H54 (cell line): ENCODE results near the gene NPLOC4.

Experiments used
- DNase-seq: peaks from one replicate; pipeline ENCODE4 v3.0.0; 2011; ENCODE audit warnings: low spot score, mixed read lengths; ENCODE audit not compliant: insufficient read length
- FAIRE-seq: peaks from 3 replicates; lab custom pipeline; 2011; peaks lifted over from hg19 to GRCh38; lab: Jason Lieb, UNC
- POLR2A ChIP-seq: IDR thresholded peaks from 2 replicates; pipeline ENCODE4 v1.6.1; 2011; ENCODE audit warnings: low read depth, mild to moderate bottlenecking, low read length

The NPLOC4 gene

DNA sequence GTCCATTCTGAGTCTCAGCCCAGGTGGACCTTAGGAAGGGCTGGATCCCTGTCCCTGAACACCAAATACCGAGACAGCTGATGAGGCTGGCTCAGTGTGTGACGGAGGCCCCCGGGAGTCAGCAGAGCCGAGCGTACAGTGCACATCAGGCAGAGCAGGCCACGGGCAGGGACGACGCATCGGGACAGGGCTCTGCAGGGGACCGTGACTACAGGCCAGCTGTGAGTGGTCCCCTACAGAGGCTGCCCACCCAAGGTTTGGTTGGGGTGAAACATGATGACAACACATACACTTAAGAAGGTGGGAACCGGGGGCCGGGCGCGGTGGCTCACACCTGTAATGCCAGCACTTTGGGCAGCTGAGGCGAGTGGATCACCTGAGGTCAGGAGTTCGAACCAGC lies 36.0 kb upstream of the NPLOC4 start:
- no peak for FAIRE-seq
- DNase-seq, result no peak
- TF ChIP-seq POLR2A, result no peak

DNA sequence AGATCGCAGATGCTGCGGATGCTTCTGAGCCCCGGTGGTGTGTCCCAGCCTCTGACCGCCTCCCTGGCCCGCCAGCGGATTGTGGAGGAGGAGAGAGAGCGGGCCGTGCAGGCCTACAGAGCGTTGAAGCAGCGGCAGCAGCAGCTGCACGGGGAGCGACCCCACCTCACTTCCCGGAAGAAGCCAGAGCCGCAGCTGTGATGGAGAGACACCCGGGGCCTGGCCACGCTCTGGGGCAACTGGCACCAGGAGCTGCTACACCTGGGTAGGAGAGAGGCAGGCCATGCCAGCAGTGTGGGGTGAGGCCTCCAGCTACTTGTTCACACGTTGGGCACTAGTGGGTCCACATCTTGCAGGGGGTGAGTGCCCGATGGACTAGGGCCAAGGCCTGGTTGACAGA lies 35.6 kb upstream of the NPLOC4 start:
- TF ChIP-seq POLR2A, result no peak
- DNase-seq, result no peak
- FAIRE-seq, result no peak

DNA sequence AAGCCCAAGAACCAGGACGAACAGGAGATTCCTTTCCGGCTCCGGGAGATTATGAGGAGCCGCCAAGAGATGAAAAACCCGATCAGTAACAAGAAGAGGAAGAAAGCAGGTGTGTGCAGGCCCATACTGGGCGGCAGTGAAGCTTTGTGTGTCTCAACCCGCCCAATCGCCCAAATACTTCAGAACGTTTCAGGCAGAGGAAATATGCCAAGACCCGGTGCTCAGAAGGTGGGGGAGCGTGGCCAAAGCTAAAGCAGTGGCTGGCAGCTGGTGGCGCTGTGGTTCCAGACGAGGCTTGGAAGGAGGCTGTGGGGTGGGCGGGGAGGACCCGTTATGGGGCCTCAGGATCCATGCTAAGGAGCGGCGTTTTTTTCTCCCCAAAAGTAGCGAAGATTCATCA lies 30.8 kb upstream of the NPLOC4 start:
- FAIRE-seq (no peak), DNase-seq (no peak)
- TF ChIP-seq POLR2A, result no peak

DNA sequence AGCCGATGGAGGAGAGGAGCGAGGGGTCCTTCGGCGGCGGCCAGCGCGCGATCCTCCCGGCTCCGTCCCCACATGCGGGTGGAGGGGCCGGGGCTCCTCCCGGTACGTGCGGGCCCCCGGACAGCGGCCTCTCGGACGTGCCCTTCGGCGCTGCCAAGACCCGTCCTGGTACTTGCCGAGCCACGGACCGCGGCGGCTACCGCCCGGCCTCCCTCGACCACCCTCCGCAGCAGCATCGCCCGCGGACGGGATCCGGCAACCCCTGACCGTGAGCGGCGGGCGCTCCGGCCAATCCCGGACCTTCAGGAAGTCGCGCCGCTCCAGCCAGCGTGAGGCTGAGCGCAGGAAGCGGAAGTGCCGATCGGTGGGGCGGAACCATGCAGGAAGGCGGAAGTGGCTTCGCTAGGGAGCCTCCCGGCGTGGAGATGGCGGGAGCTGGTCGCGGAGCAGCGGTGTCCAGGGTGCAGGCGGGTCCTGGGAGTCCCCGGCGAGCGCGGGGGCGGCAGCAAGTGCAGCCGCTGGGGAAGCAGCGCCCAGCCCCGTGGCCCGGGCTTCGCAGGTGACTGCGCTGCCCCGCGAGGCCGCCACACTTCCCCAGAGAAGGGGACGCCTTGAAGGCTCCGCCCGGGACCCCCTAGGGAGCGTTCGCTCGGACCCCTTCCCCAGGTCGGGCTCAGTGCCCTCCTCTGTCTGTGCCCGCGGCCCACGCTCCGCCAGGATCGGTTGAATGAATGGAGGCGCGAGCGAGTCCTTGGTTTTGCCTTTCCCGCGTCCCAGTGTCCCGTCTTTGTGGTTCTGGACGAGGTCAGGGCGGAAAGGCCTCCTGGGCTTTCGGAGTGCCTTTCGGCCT lies 29.7 kb upstream of the NPLOC4 start, which contains the start of the genes CCDC137 and OXLD1:
Gene CCDC137 (plus strand): TSS at position 396 of the 850 bp plus-strand sequence. CDS start 30 bp downstream, at position 426.
Gene OXLD1 (minus strand): TSS at position 264 of the 850 bp plus-strand sequence. CDS start 28 bp downstream, at position 236.
- peak; percentile 95 for TF ChIP-seq POLR2A
- no peak for FAIRE-seq
- DNase-seq, result peak; percentile 96

DNA sequence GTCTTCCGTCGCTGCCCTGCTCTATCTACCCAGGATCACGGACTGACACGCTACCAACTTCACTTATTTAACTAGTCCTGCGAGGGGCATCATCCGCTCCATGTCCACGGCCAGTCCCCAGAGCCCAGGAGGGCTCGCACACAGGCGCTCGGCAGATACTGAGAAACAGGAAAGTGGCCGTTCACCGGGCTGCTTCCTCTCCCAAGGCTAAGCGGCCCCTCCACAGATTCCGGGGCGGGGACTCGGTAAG lies 29.1 kb upstream of the NPLOC4 start:
- DNase-seq (no peak), FAIRE-seq (no peak)
- TF ChIP-seq POLR2A, result no peak

DNA sequence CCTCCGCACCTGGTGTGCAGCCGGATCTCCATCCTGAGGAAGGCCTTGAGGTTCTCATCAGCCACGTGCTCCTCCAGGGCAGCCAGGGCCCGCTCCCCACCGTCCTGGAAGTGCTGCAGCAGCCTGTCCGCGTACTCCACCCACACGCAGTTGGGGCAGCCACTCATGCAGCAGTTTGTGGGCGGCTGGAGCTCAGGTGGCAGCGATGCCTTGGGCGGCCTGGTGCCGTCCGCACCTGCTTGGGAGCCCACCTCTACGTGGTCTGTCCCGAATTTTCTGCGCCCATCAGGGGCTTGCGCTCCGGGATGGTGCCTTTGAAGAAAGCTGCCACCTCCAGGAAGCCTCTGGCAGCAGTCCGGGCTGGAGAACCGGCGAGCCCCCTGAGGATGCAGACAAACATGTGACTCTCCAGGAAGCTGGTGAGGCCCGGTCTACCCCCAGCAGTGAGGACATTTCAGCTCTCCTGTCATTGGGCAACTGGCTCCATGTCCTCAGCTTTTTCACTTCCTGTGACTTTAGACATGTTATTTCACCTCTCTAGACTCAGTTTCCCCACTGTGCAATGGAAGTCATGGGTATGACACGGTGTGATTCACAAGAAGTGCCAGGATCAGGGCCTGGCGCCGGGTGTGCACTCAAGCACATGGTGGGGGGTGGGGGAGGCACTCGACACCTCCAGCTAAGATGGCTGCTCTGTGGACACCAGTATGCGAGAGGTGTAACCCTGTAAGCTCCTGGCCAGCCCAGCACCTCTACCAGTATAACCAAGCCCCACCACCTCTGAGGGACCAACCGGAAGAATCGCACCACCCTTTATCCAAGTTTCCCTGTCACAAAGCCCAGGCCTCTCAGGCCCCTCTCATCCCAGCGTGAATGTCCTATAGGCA lies 28.5 kb upstream of the NPLOC4 start:
- DNase-seq, result no peak
- no peak for FAIRE-seq
- TF ChIP-seq POLR2A, result 0 out of 2 replicates have a peak, but pooled peaks have one; percentile 5

DNA sequence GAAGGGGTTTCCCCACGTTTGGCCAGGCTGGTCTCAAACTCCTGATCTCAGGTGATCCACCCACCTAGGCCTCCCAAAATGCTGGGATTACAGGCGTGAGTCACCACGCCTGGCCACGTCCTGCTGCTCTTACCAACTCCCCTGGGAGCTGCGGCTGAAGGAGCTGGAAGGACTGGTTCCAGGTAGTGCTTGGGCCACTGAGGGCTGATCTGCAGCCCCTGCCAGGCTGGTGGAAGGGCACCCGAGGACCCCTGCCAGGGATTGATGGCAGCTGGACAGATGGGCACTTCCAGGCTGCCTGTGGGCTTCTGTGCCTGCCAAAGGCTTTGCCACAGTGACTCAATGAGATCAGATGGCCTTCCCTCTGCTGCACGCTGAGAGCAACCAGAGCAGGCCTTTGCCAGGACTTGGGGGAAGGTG lies 27.1 kb upstream of the NPLOC4 start:
- no peak for DNase-seq
- TF ChIP-seq POLR2A, result no peak

DNA sequence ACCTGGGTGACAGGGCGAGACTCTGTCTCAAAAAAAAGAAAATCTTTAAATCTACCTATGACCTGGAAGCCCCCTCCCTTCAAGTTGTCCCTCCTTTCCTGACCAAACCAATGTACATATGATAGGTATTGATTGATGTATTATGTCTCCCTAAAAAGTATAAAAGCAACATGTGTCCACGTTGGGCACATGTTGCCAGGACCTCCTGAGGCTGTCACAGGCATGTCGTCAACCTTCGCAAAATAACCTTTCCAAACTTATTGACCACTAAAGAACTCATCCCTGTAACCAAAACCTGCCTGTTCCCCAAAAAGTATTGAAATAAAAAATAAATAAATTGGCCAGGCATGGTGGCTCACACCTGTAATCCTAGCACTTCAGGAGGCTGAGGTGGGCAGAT lies 25.1 kb upstream of the NPLOC4 start:
- no peak for DNase-seq
- no peak for TF ChIP-seq POLR2A
- FAIRE-seq, result no peak

More for the DNA sequence above, 27.1 kb upstream of the NPLOC4 start:
- no peak for FAIRE-seq

DNA sequence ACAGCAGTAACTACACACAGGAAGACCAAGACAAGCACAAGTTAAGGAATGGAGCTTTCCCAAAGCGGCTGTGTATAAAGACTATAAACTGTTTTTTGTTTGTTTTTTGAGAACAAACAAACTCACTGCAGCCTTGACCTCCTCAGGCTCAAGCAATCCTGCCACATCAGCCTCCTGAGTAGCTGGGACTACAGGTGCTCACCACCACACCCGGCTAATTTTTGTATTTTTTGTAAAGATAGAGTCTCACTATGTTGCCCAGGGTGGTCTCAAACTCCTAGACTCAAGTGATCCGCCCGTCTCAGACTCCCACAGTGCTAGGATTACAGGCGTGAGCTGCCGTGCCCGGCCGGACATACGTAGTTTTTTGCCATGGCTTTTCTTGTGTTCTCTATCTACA lies 23.5 kb upstream of the NPLOC4 start:
- no peak for DNase-seq
- no peak for TF ChIP-seq POLR2A
- no peak for FAIRE-seq

DNA sequence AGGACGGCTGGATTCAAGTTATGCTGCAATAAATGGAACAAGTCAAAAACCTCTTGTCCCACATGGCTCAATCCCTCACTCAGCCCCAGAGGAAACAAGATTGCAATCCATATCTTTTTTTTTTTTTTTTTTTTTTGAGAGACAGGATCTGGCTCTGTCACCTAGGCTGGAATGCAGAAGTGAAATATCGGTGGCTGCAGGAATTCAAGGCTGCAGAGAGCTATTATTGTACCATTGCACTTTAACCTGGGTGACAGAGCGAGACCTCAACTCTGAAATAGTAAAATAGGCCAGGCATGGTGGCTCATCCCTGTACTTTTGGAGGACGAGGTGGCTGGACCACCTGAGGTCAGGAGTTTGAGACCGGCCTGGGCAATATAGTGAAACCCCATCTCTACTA lies 22.1 kb upstream of the NPLOC4 start:
- FAIRE-seq (no peak), DNase-seq (no peak)
- TF ChIP-seq POLR2A, result no peak

DNA sequence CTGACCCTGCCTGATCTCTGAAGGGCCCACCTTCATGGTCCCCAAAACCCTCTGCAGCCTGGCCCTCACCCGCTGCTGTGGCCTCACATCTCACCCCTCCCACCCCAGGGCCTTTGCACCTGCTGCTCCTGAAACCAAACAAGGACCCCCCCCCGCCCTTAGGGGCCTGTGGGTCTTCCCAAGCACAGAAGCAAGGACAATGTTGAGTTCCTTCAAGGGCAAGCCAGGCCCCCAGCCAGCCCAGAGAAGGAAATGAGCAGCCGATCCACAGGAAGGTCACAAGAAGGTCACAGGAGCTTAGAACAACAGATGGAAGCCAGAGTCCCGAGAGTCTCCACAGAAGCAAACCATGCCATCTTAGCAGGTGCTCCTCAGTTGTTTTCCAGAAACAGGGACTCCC lies 19.9 kb upstream of the NPLOC4 start:
- TF ChIP-seq POLR2A, result no peak
- DNase-seq (no peak), FAIRE-seq (no peak)

DNA sequence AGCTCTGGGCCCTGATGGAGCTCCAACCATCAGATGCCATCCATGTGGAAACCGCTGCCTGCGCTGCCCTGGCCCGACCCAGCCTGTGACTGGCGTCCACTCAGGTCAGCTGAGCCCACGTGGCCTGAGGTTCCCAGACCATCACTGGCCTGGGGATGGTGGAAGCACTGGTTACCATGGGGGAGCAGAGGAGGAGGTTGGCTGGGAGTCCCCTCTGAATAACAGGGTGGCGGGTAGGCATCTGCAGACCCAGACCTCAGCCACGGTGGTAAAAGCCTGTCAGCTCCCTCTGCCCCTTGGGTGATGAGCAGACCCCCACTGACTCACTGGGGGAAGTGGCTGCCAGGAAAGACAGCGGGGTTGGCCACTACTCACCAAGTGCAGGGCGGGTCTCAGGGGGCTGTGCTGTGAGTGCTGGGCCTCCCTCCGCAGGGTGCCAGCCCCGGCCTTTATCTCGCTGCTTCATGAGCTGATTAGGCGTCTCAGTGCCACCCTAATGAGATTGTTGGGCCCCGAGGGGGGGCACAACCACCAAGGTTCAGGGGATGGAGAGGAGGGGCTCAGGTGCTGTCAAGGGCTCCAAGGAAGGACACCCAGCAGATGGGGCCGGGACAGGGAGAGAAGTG lies 19.3 kb upstream of the NPLOC4 start, which contains the start of gene PDE6G:
Gene PDE6G (minus strand): TSS at position 425 of the 626 bp plus-strand sequence. CDS start 3,237 bp downstream, outside the sequence.
- no peak for TF ChIP-seq POLR2A
- DNase-seq, result no peak
- FAIRE-seq, result no peak

DNA sequence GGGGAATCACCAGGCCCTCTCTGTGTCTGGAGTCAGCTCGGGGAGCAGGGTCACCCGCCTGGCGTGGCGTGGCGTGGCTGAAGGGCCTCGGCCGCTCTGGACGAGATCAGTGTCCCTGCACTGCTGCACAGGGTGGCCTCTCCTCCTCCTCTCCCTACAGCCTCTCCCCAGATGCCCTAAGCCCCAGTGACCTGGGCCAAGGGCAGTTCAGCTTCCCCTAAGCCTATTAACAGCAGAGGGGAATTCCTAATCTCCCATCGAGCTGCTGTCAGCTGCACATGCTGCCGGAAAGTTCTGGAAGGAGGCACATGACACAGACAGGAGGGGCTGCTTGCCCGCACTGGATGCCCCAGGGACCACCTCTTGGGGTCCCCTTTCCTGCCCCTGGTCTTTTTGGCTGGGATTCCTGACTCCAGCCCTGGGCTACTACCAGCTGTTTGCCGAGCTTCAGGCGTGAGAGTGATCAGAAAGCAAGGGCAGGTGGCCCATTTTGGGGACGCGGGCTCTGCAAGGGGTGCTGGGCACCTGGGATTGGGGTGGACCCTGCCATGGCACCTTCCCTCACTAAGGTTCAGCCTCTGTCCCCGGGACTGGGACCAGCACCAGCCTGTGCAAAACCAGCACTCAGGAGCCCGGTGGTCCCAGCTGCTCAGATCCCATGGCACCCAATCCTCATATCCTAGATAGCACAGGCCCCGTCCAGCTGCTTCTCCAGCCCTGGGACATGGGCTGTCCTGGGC lies 18.6 kb upstream of the NPLOC4 start:
- FAIRE-seq (no peak), DNase-seq (no peak)
- no peak for TF ChIP-seq POLR2A
